HepG2 (cell line): ENCODE results near the gene SYTL2. TPM values are rescaled to one million over a fixed set of nuclear protein-coding genes. Genes with fewer than 3 reads are reported as not detected.
A peak's percentile ranks its signal among the peaks of the same experiment; 100 is the strongest.

ENCODE experiments used
- ATF7 ChIP-seq, 2 experiments: fragments of 450-650 bp in 1 of 2; sonication (generic) in 1 of 2; formaldehyde crosslinking in 1 of 2; IDR thresholded peaks; 2 replicates each; pipeline versions ENCODE4 v1.4.0 to v1.6.1; 2016 to 2020; ENCODE audit warnings: antibody characterized with exemption in 1 of 2, mild to moderate bottlenecking in 1 of 2, missing genetic modification reagents in 1 of 2
- ERF ChIP-seq: IDR thresholded peaks from 2 replicates; pipeline ENCODE4 v1.6.1; 2018; ENCODE audit warnings: missing biosample characterization, missing genetic modification reagents
- ETV6 ChIP-seq: sonication (generic); formaldehyde crosslinking; conservative IDR thresholded peaks from 2 replicates; pipeline ENCODE4 v1.4.0; 2020; ENCODE audit warnings: missing genetic modification reagents
- FOXC1 ChIP-seq: sonication (generic); formaldehyde crosslinking; IDR thresholded peaks from 2 replicates; pipeline ENCODE4 v1.8.0; 2022; ENCODE audit warnings: mild to moderate bottlenecking, missing genetic modification reagents, borderline replicate concordance
- FOXP1 ChIP-seq, 2 experiments: fragments of 450-650 bp in 1 of 2; IDR thresholded peaks; 2 replicates each; pipeline ENCODE4 v1.6.1; 2017 to 2018; ENCODE audit warnings: antibody characterized with exemption in 1 of 2
- KDM2A ChIP-seq: sonication (generic); formaldehyde crosslinking; IDR thresholded peaks from 2 replicates; pipeline ENCODE4 v1.4.0; 2020; ENCODE audit warnings: low read depth, missing genetic modification reagents, borderline replicate concordance
- KLF12 ChIP-seq: sonication (generic); formaldehyde crosslinking; IDR thresholded peaks from 2 replicates; pipeline ENCODE4 v1.4.0; 2020; ENCODE audit warnings: missing genetic modification reagents, borderline replicate concordance
- NFKBIZ ChIP-seq: IDR thresholded peaks from 2 replicates; pipeline ENCODE4 v1.6.1; 2018; ENCODE audit warnings: missing genetic modification reagents, missing compliant biosample characterization
- PHB2 ChIP-seq: fragments of 450-650 bp; IDR thresholded peaks from 2 replicates; pipeline ENCODE4 v1.6.1; 2018; ENCODE audit not compliant: partially characterized antibody
- PHF5A ChIP-seq: IDR thresholded peaks from one replicate; pipeline ENCODE4 v1.6.1; 2018; ENCODE audit warnings: low read depth, missing genetic modification reagents; ENCODE audit not compliant: unreplicated experiment
- RXRA ChIP-seq: sonication (generic); formaldehyde crosslinking; IDR thresholded peaks from 2 replicates; pipeline ENCODE4 v1.5.1; 2020; ENCODE audit warnings: missing genetic modification reagents
- SOX6 ChIP-seq, 2 experiments: fragments of 450-650 bp in 1 of 2; sonication (generic) in 1 of 2; formaldehyde crosslinking in 1 of 2; IDR thresholded peaks; 2 replicates each; pipeline versions ENCODE4 v1.4.0 to v1.6.1; 2017 to 2020; ENCODE audit warnings: antibody characterized with exemption in 1 of 2, mild to moderate bottlenecking in 1 of 2, missing genetic modification reagents in 1 of 2
- TP53 ChIP-seq: sonication (generic); formaldehyde crosslinking; conservative IDR thresholded peaks from 2 replicates; pipeline ENCODE4 v1.4.0; 2020; ENCODE audit warnings: missing genetic modification reagents
- ZNF354B ChIP-seq: sonication (generic); formaldehyde crosslinking; IDR thresholded peaks from 2 replicates; pipeline ENCODE4 v1.8.0; 2022; ENCODE audit warnings: mild to moderate bottlenecking, missing genetic modification reagents
- ZNF431 ChIP-seq: sonication (generic); formaldehyde crosslinking; IDR thresholded peaks from 2 replicates; pipeline ENCODE4 v1.9.0; 2022; ENCODE audit warnings: missing genetic modification reagents, low read depth, mild to moderate bottlenecking, borderline replicate concordance
- ZNF432 ChIP-seq: sonication (generic); formaldehyde crosslinking; IDR thresholded peaks from 2 replicates; pipeline ENCODE4 v1.5.0; 2020; ENCODE audit warnings: missing genetic modification reagents, mild to moderate bottlenecking, borderline replicate concordance
- ZNF547 ChIP-seq: sonication (generic); formaldehyde crosslinking; IDR thresholded peaks from 2 replicates; pipeline ENCODE4 v1.5.1; 2020; ENCODE audit warnings: mild to moderate bottlenecking, missing genetic modification reagents
- ZNF563 ChIP-seq: sonication (generic); formaldehyde crosslinking; IDR thresholded peaks from 2 replicates; pipeline ENCODE4 v1.8.0; 2022; ENCODE audit warnings: mild to moderate bottlenecking, moderate library complexity, missing genetic modification reagents
- ZNF749 ChIP-seq: sonication (generic); formaldehyde crosslinking; IDR thresholded peaks from 2 replicates; pipeline ENCODE4 v1.8.0; 2022; ENCODE audit warnings: mild to moderate bottlenecking, missing genetic modification reagents, moderate library complexity, borderline replicate concordance
- ZNF775 ChIP-seq: sonication (generic); formaldehyde crosslinking; IDR thresholded peaks from 2 replicates; pipeline ENCODE4 v1.4.0; 2020; ENCODE audit warnings: missing genetic modification reagents, mild to moderate bottlenecking, moderate library complexity, borderline replicate concordance
- ZNF891 ChIP-seq: sonication (generic); formaldehyde crosslinking; IDR thresholded peaks from 2 replicates; pipeline ENCODE4 v1.5.0; 2020; ENCODE audit warnings: mild to moderate bottlenecking, missing genetic modification reagents
- polyA plus RNA-seq, 8 experiments: library from polyadenylated mRNA; depleted of rRNA in 3 of 8; stranded (reverse) in 7 of 8; unstranded in 1 of 8; fragments of >200 nt; fragmentation: Illumina TruSeq in 4 of 8; extraction: Trizol in 4 of 8; gene quantifications; 2 replicates each; pipeline versions ENCODE4 v1.2.1 to v1.2.3, GENCODE V29; 2011 to 2016; ENCODE audit warnings: low read depth in 4 of 8, missing spikeins in 1 of 8, mixed read lengths in 1 of 8; ENCODE audit not compliant: insufficient read depth in 1 of 8
- total RNA-seq, 5 experiments: library from RNA; depleted of rRNA; stranded (reverse); fragments of >200 nt; fragmentation: Illumina TruSeq; extraction: Trizol; gene quantifications; 2 replicates each; pipeline ENCODE4 v1.2.3, GENCODE V29; 2016; ENCODE audit warnings: low read depth in 1 of 5
- TF ChIP-seq, protein P1 (sequence below): sonication (generic); formaldehyde crosslinking; conservative IDR thresholded peaks from 2 replicates; pipeline ENCODE4 v1.8.0; 2022; ENCODE audit warnings: mild to moderate bottlenecking, moderate library complexity, missing genetic modification reagents
- TF ChIP-seq, protein P2 (sequence below): sonication (generic); formaldehyde crosslinking; conservative IDR thresholded peaks from 2 replicates; pipeline ENCODE4 v1.8.0; 2022; ENCODE audit warnings: missing genetic modification reagents
- TF ChIP-seq, protein P3 (sequence below): IDR thresholded peaks from 2 replicates; pipeline ENCODE4 v1.6.1; 2016

Gene SYTL2
- total and polyA plus RNA-seq, 2 of the 13 experiments (the other 11 are each of a cell fraction or from before 2014, with no cell fraction given) = 0.77 to 0.90 TPM

DNA sequence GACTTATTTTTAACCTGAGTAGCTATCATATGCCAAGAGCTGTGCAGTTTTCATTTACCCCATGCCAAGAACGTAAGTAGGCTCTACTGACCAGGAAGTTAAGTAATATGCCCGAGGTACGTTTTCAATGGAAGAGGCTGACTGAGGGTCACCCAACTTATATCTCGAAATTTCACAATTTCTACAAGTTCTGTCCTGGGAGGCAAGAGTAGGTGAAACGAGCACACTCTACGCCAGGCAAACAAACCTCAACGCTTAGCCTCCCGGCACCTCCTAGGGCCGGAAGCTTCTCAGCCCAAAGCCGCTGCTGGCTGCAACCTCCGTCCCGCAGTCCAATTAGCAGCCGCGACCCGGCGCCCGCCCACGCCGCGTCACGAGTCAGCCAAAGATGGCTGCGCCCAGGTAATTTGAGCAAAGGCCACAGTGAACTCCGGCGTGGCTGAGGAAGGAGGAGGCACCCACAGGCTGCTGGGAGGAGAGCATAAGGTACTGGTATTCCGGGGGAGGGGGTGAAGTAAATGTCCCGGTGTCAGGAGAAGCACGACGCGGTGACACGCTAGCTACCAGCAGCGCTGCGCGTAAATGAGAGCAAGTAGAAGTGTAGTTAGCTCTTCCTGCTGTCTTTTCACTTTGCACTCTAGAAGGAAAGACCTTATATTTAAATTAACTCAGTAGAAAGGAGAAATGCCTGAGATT, 163.2 kb downstream of the SYTL2 start, which contains the start of gene TMEM126A (continued):
- no peak for TF ChIP-seq FOXP1 (IDR thresholded peaks at IDR 0.05)
- no peak for TF ChIP-seq FOXP1 (CRISPR knock-in tag; IDR thresholded peaks at IDR 0.05)
- no peak for TF ChIP-seq PHB2
- no peak for TF ChIP-seq ZNF432 (CRISPR knock-in tag)
- no peak for TF ChIP-seq ZNF775 (CRISPR knock-in tag)
- TF ChIP-seq, protein P1, sequence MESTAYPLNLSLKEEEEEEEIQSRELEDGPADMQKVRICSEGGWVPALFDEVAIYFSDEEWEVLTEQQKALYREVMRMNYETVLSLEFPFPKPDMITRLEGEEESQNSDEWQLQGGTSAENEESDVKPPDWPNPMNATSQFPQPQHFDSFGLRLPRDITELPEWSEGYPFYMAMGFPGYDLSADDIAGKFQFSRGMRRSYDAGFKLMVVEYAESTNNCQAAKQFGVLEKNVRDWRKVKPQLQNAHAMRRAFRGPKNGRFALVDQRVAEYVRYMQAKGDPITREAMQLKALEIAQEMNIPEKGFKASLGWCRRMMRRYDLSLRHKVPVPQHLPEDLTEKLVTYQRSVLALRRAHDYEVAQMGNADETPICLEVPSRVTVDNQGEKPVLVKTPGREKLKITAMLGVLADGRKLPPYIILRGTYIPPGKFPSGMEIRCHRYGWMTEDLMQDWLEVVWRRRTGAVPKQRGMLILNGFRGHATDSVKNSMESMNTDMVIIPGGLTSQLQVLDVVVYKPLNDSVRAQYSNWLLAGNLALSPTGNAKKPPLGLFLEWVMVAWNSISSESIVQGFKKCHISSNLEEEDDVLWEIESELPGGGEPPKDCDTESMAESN (CRISPR knock-in tag) = no peak
- no peak for TF ChIP-seq TP53 (CRISPR knock-in tag)
- no peak for TF ChIP-seq ZNF547
- TF ChIP-seq, protein P2, sequence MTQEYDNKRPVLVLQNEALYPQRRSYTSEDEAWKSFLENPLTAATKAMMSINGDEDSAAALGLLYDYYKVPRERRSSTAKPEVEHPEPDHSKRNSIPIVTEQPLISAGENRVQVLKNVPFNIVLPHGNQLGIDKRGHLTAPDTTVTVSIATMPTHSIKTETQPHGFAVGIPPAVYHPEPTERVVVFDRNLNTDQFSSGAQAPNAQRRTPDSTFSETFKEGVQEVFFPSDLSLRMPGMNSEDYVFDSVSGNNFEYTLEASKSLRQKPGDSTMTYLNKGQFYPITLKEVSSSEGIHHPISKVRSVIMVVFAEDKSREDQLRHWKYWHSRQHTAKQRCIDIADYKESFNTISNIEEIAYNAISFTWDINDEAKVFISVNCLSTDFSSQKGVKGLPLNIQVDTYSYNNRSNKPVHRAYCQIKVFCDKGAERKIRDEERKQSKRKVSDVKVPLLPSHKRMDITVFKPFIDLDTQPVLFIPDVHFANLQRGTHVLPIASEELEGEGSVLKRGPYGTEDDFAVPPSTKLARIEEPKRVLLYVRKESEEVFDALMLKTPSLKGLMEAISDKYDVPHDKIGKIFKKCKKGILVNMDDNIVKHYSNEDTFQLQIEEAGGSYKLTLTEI (CRISPR knock-in tag) = no peak
- no peak for TF ChIP-seq ZNF354B (CRISPR knock-in tag)
- peak; percentile 75; the same call in 1 of the 2 replicates for TF ChIP-seq ZNF891 (CRISPR knock-in tag)
- peak; percentile 98 for TF ChIP-seq KDM2A (CRISPR knock-in tag)
- no peak for TF ChIP-seq SOX6 (IDR thresholded peaks at IDR 0.05)
- peak; percentile 64 for TF ChIP-seq SOX6 (CRISPR knock-in tag; IDR thresholded peaks at IDR 0.05)
- TF ChIP-seq ATF7 (IDR thresholded peaks at IDR 0.05) = no peak
- no peak for TF ChIP-seq ATF7 (CRISPR knock-in tag; IDR thresholded peaks at IDR 0.05)
- peak; percentile 57; the same call in 1 of the 2 replicates for TF ChIP-seq RXRA (CRISPR knock-in tag)
- no peak for TF ChIP-seq ZNF749 (CRISPR knock-in tag)
- TF ChIP-seq ERF (CRISPR knock-in tag) = peak; percentile 67; the same call in 1 of the 2 replicates
- TF ChIP-seq NFKBIZ (CRISPR knock-in tag) = 0 out of 2 replicates have a peak, but pooled peaks have one; percentile 66
- TF ChIP-seq PHF5A (CRISPR knock-in tag) = no peak
- no peak for TF ChIP-seq ZNF431
- 0 out of 2 replicates have a peak, but pooled peaks have one; percentile 18 for TF ChIP-seq ETV6 (CRISPR knock-in tag)
- no peak; the same call in 1 of the 2 replicates for TF ChIP-seq KLF12 (CRISPR knock-in tag)
- no peak for TF ChIP-seq FOXC1 (CRISPR knock-in tag)
- TF ChIP-seq ZNF563 = peak; percentile 81
- TF ChIP-seq, protein P3, sequence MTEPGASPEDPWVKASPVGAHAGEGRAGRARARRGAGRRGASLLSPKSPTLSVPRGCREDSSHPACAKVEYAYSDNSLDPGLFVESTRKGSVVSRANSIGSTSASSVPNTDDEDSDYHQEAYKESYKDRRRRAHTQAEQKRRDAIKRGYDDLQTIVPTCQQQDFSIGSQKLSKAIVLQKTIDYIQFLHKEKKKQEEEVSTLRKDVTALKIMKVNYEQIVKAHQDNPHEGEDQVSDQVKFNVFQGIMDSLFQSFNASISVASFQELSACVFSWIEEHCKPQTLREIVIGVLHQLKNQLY (CRISPR knock-in tag) = no peak
